ENCODE measurements around the gene FGF6. TPM values are rescaled to one million over a fixed set of nuclear protein-coding genes. Genes with fewer than 3 reads are reported as not detected.

FGF6 gene
- total and polyA plus RNA-seq, 9 of the 15 experiments (the other 6 are each of a cell fraction or from before 2014, with no cell fraction given), result 0.14 TPM; not detected in 8

- TF ChIP-seq ATF7 (IDR thresholded peaks at IDR 0.05) (no peak), MBD2 (IDR thresholded peaks at IDR 0.05; ENCODE audit: borderline replicate concordance, low read depth) (no peak), GABPB1 (CRISPR knock-in tag; IDR thresholded peaks at IDR 0.05) (no peak), BCOR (IDR thresholded peaks at IDR 0.05) (no peak), ZNF165 (CRISPR knock-in tag; IDR thresholded peaks at IDR 0.05; ENCODE audit: borderline replicate concordance) (no peak), STAT6 (CRISPR knock-in tag; IDR thresholded peaks at IDR 0.05) (no peak), SMAD2 (IDR thresholded peaks at IDR 0.05; ENCODE audit: low read depth, low read length) (no peak), ADNP (tag; IDR thresholded peaks at IDR 0.05) (no peak), ZNF668 (CRISPR knock-in tag; IDR thresholded peaks at IDR 0.05) (no peak)
- Histone ChIP-seq H3K27ac (ENCODE audit: extremely low read depth, low read depth, low read length) (no peak overlapping the region), H3K79me2 (ENCODE audit: control insufficient read depth, insufficient read depth, low read length) (no peaks in the 10 kb centered on the region), H3K4me1 (replicated peaks in 1 of 2; ENCODE audit: control insufficient read depth in 2 of 2, insufficient read depth in 2 of 2, low read length in 2 of 2) (no peaks in the 10 kb centered on the region), H3K9ac (ENCODE audit: insufficient read depth in 1 of 2, low read depth in 2 of 2, low read length in 2 of 2) (no peak overlapping the region), H2AFZ (ENCODE audit: low read depth, low read length) (no peak overlapping the region), H3K4me2 (ENCODE audit: insufficient read depth, low read length) (no peak overlapping the region), H3K9me3 (replicated peaks; ENCODE audit: control insufficient read depth, insufficient read depth, low read depth, low read length) (no peaks in the 10 kb centered on the region; the same call in 1 of the 2 replicates), H3K36me3 (ENCODE audit: control insufficient read depth, insufficient read depth, low read length) (no peaks in the 10 kb centered on the region), H3K27me3 (ENCODE audit: control insufficient read depth in 2 of 2, insufficient read depth in 2 of 2, low read length in 2 of 2) (peaks cover 6 to 24% of the 10 kb centered on the region in 2 experiments; a peak in 4 of 5 replicates), H4K20me1 (replicated peaks; ENCODE audit: control insufficient read depth, insufficient read depth, low read length) (no peaks in the 10 kb centered on the region), H3K4me3 (no peak overlapping the region), H3K9me1 (ENCODE audit: control insufficient read depth, insufficient read depth, low read length) (no peaks in the 10 kb centered on the region)
- no peak for ATAC-seq
- intact Hi-C loops (cut with micrococcal nuclease) (no loop called here), in situ Hi-C loops (cut with MboI) (no loop called here)
- ChIA-PET CTCF (ENCODE audit: low intra/inter-chr PET ratio) (no interaction called here), POLR2A (interaction anchor here (0.8 kb wide), 1 partner anchor 195 kb away, joined by 3 read pairs; no protein-coding TSS in a partner anchor)
- no peak for DNase-seq (ENCODE audit: extremely low read depth in 1 of 4, low spot score in 3 of 4)
- FAIRE-seq, result no peak
- BruUV-seq (replicated peaks), result no TSS peak
- WGBS (ENCODE audit: insufficient coverage, low coverage, missing lambda C conversion rate), result 2% methylated on average over 4 of the region's 9 CpGs
These were observed 5.0 kb upstream of the FGF6 start for GRCh38 chr12:4450551-4451112.
